Measurements from ENCODE around the gene WBP11. TPM values are rescaled to one million over a fixed set of nuclear protein-coding genes. Genes with fewer than 3 reads are reported as not detected.
"Not testable (repeated sequence)": the region's sequence is repeated elsewhere in the genome, so short reads cannot be mapped to it uniquely, and the experiment has no call there.

Gene WBP11
- total RNA-seq, 1 experiment from 2014 or later: 75.9 TPM

DNA sequence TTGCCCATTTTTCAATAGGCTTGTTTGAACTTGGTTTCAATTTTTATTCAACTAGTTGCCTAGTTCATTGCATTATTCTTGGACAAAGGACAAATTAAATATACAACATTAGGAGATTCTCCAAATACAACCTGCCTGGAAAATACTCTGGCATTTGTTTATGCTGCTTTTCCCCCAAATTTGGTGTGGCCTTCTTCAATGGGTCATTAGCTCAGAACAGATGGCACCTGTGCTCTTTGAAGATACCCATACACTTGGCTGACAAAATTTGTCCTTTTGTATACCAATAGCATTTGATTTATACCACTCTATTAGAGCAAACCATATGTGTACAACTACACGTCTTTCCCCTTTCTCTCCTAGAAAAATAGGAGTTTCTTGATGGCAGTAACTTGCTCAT, 35.7 kb downstream of the WBP11 start:
- H3K27me3 Mint-ChIP-seq (ENCODE audit: unreplicated experiment): no peaks in the 10 kb centered on the region
- no peak overlapping the region for H3K27ac Mint-ChIP-seq (ENCODE audit: unreplicated experiment)
- TF ChIP-seq, protein P1, sequence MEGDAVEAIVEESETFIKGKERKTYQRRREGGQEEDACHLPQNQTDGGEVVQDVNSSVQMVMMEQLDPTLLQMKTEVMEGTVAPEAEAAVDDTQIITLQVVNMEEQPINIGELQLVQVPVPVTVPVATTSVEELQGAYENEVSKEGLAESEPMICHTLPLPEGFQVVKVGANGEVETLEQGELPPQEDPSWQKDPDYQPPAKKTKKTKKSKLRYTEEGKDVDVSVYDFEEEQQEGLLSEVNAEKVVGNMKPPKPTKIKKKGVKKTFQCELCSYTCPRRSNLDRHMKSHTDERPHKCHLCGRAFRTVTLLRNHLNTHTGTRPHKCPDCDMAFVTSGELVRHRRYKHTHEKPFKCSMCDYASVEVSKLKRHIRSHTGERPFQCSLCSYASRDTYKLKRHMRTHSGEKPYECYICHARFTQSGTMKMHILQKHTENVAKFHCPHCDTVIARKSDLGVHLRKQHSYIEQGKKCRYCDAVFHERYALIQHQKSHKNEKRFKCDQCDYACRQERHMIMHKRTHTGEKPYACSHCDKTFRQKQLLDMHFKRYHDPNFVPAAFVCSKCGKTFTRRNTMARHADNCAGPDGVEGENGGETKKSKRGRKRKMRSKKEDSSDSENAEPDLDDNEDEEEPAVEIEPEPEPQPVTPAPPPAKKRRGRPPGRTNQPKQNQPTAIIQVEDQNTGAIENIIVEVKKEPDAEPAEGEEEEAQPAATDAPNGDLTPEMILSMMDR (IDR thresholded peaks at IDR 0.05; ENCODE audit: unreplicated experiment): no peak
- no peak overlapping the region for H3K4me3 Mint-ChIP-seq (ENCODE audit: low read depth, unreplicated experiment)
- CTCF ChIA-PET: interaction anchor here (0.7 kb wide), 1 partner anchor 191 kb away, joined by 3 read pairs; no protein-coding TSS in a partner anchor
- intact Hi-C loops (cut with micrococcal nuclease; ENCODE audit: unreplicated experiment): no loop called here
- peaks cover 54% of the 10 kb centered on the region for H3K36me3 Mint-ChIP-seq (ENCODE audit: insufficient read depth, unreplicated experiment)
- peaks cover 5% of the 10 kb centered on the region for H3K9me3 Mint-ChIP-seq (ENCODE audit: low read depth, unreplicated experiment)
- no TSS peak for BruUV-seq (replicated peaks)
- DNase-seq: no peak
- H3K4me1 Mint-ChIP-seq (ENCODE audit: low read depth, unreplicated experiment): peaks cover 11% of the 10 kb centered on the region

DNA sequence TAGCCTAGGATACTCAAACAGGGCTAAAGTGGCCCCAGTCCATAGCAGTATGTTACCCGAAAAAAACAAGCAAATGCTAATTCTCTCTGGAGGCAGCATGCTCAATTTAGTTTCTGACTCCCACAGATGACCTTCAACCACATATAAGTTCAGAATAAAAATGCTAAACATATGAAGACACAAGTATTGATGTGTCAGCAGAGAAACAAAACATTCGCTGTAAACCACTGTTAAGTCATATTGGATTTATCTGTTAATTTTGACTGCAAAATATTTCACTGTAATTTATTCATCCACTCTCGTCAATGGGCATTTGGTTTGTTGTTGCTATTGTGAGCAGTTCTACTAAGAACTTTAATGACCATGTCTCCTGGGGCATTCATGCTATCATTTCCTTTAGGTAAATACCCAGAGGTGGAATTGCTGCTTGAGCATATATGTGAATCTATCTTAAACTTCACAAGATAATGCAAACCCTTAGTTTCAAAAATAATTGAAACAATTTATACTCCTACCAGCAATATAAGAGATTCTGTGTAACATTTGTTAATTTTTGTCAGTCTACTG, 36.5 kb downstream of the WBP11 start:
- CTCF ChIA-PET: interaction anchor here (0.7 kb wide), 1 partner anchor 192 kb away, joined by 3 read pairs; no protein-coding TSS in a partner anchor
- Mint-ChIP-seq H3K36me3 (ENCODE audit: insufficient read depth, unreplicated experiment) (peaks cover 47% of the 10 kb centered on the region), H3K27me3 (ENCODE audit: unreplicated experiment) (no peaks in the 10 kb centered on the region), H3K4me1 (ENCODE audit: low read depth, unreplicated experiment) (peaks cover 3% of the 10 kb centered on the region), H3K4me3 (ENCODE audit: low read depth, unreplicated experiment) (no peak overlapping the region), H3K27ac (ENCODE audit: unreplicated experiment) (no peak overlapping the region), H3K9me3 (ENCODE audit: low read depth, unreplicated experiment) (peaks cover 5% of the 10 kb centered on the region)
- TF ChIP-seq, protein P1 (IDR thresholded peaks at IDR 0.05; ENCODE audit: unreplicated experiment): no peak
- intact Hi-C loops (cut with micrococcal nuclease; ENCODE audit: unreplicated experiment): no loop called here
- DNase-seq: no peak
- BruUV-seq (replicated peaks): no TSS peak

DNA sequence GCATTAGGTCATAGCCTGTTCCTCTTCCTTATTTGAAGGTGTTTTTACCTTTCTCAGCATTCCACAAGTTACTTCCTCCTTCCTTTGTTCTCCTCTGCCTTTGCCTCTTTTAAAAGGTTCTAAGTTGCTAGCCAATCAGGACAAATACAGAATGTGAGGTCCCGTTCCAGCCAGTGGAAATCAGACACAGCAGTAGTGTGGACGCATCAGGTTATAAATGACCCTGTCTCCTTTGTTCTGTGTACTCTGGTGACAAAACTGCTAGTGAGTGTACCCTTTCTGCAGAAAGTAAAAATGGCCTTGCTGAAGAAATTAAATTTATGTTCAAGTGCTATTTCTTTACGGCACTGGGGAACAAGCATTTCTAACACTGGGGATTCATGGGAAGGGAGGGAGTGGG, 37.3 kb downstream of the WBP11 start:
- H3K4me3 Mint-ChIP-seq (ENCODE audit: low read depth, unreplicated experiment); H3K9me3 Mint-ChIP-seq (ENCODE audit: low read depth, unreplicated experiment); CTCF ChIA-PET; intact Hi-C loops (cut with micrococcal nuclease; ENCODE audit: unreplicated experiment); H3K27ac Mint-ChIP-seq (ENCODE audit: unreplicated experiment); H3K4me1 Mint-ChIP-seq (ENCODE audit: low read depth, unreplicated experiment); DNase-seq; BruUV-seq (replicated peaks); H3K27me3 Mint-ChIP-seq (ENCODE audit: unreplicated experiment): not testable (repeated sequence)
- H3K36me3 Mint-ChIP-seq (ENCODE audit: insufficient read depth, unreplicated experiment): peaks cover 39% of the 10 kb centered on the region

DNA sequence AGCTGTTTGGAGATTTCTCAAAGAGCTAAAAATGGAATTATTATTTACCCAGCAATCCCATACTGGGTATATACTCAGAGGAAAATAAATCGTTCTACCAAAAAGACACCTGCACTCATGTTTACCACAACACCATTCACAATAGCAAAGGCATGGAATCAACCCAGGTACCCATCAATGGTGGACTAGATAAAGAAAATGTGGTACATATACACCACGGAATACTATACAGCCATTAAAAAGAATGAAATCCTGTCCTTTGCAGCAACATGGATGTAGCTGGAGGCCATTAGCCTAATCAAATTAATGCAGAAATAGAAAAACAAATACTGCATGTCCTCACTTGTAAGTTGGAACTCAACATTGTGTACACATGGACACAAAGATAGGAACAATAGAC, 37.9 kb downstream of the WBP11 start:
- no peak overlapping the region for H3K4me3 Mint-ChIP-seq (ENCODE audit: low read depth, unreplicated experiment)
- CTCF ChIA-PET: interaction anchor here (0.8 kb wide), 1 partner anchor 13 kb away, joined by 3 read pairs; no protein-coding TSS in a partner anchor
- H3K27ac Mint-ChIP-seq (ENCODE audit: unreplicated experiment): no peak overlapping the region
- H3K4me1 Mint-ChIP-seq (ENCODE audit: low read depth, unreplicated experiment): no peaks in the 10 kb centered on the region
- DNase-seq: no peak
- no TSS peak for BruUV-seq (replicated peaks)
- H3K9me3 Mint-ChIP-seq (ENCODE audit: low read depth, unreplicated experiment): peaks cover 7% of the 10 kb centered on the region
- no peaks in the 10 kb centered on the region for H3K27me3 Mint-ChIP-seq (ENCODE audit: unreplicated experiment)
- intact Hi-C loops (cut with micrococcal nuclease; ENCODE audit: unreplicated experiment): no loop called here
- peaks cover 33% of the 10 kb centered on the region for H3K36me3 Mint-ChIP-seq (ENCODE audit: insufficient read depth, unreplicated experiment)
- TF ChIP-seq, protein P1 (IDR thresholded peaks at IDR 0.05; ENCODE audit: unreplicated experiment): no peak

DNA sequence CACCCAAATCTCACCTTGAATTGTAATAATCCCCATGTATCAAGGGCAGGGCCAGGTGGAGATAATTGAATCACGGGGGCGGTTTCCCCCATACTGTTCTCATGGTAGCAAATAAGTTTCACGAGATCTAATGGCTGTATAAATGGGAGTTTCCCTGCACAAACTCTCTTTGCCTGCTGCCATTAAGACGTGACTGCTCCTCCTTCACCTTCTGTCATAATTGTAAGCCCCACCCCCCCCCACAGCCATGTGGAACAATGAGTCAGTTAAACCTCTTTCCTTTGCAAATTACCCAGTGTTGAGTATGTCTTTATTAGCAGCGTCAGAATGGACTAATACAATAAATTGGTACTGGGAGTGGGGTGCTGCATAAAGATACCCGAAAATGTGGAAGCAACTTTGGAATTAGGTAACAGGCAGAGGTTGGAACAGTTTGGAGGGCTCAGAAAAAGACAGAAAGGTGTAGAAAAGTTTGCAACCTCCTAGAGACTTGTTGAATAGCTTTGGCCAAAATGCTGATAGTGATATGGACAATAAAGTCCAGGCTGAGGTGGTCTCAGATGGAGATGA, 43.5 kb downstream of the WBP11 start:
- H3K27ac Mint-ChIP-seq (ENCODE audit: unreplicated experiment); H3K4me3 Mint-ChIP-seq (ENCODE audit: low read depth, unreplicated experiment); H3K9me3 Mint-ChIP-seq (ENCODE audit: low read depth, unreplicated experiment); H3K36me3 Mint-ChIP-seq (ENCODE audit: insufficient read depth, unreplicated experiment); CTCF ChIA-PET; H3K4me1 Mint-ChIP-seq (ENCODE audit: low read depth, unreplicated experiment); intact Hi-C loops (cut with micrococcal nuclease; ENCODE audit: unreplicated experiment); DNase-seq; H3K27me3 Mint-ChIP-seq (ENCODE audit: unreplicated experiment); BruUV-seq (replicated peaks): not testable (repeated sequence)

All from Calu3 (cell line).